Neural crest cell (in vitro differentiated cells): Measurements from ENCODE around the gene UNC13A. TPM values are rescaled to one million over a fixed set of nuclear protein-coding genes. Genes with fewer than 3 reads are reported as not detected.

Experiments
- DNase-seq: peaks from one replicate; pipeline ENCODE4 v3.0.0; 2021; ENCODE audit warnings: low read depth, mixed read lengths, low spot score
- H3K27ac Mint-ChIP-seq: one replicate; pipeline ENCODE4 v1.8.0; 2021; ENCODE audit warnings: mild to moderate bottlenecking, mixed read lengths; ENCODE audit not compliant: unreplicated experiment
- H3K27me3 Mint-ChIP-seq: 2 replicates; pipeline ENCODE4 v1.8.0; 2021; ENCODE audit warnings: low read depth, mild to moderate bottlenecking, mixed read lengths
- H3K36me3 Mint-ChIP-seq: 2 replicates; pipeline ENCODE4 v1.8.0; 2021; ENCODE audit warnings: low read depth, mild to moderate bottlenecking, mixed read lengths
- H3K4me1 Mint-ChIP-seq: 2 replicates; pipeline ENCODE4 v1.8.0; 2021; ENCODE audit warnings: mixed read lengths
- H3K4me3 Mint-ChIP-seq: one replicate; pipeline ENCODE4 v1.8.0; 2021; ENCODE audit warnings: mild to moderate bottlenecking, mixed read lengths
- H3K9me3 Mint-ChIP-seq: 2 replicates; pipeline ENCODE4 v1.8.0; 2021; ENCODE audit warnings: mixed read lengths
- CTCF ChIP-seq: fragments of 200-600 bp; sonication (generic); conservative IDR thresholded peaks from 2 replicates; pipeline ENCODE4 v1.5.0; 2021; ENCODE audit warnings: antibody characterized with exemption, mild to moderate bottlenecking
- total RNA-seq: library from RNA; stranded (reverse); gene quantifications from 2 replicates; pipeline ENCODE4 v1.2.1, GENCODE V29; 2021

Gene UNC13A
- total RNA-seq, 1 donor from 2014 or later: 6.4 TPM

GRCh38 chr19:17579661-17580244, 108.4 kb downstream of the UNC13A start:
- DNase-seq: peak; percentile 55
- Mint-ChIP-seq H3K27ac (no peak overlapping the region), H3K9me3 (no peaks in the 10 kb centered on the region), H3K4me3 (no peak overlapping the region), H3K36me3 (peaks cover 12% of the 10 kb centered on the region), H3K27me3 (no peaks in the 10 kb centered on the region), H3K4me1 (peaks cover 8% of the 10 kb centered on the region)
- no peak for TF ChIP-seq CTCF

- TF ChIP-seq CTCF: no peak
- H3K36me3 Mint-ChIP-seq: peaks cover 15% of the 10 kb centered on the region
- no peaks in the 10 kb centered on the region for H3K27me3 Mint-ChIP-seq
- peaks cover 8% of the 10 kb centered on the region for H3K4me1 Mint-ChIP-seq
- H3K4me3 Mint-ChIP-seq: no peak overlapping the region
- H3K27ac Mint-ChIP-seq: no peak overlapping the region
- DNase-seq: no peak
- no peaks in the 10 kb centered on the region for H3K9me3 Mint-ChIP-seq
Measured at GRCh38 chr19:17577457-17578097, 110.6 kb downstream of the UNC13A start.

GRCh38 chr19:17576758-17577456, 111.2 kb downstream of the UNC13A start:
- Mint-ChIP-seq H3K4me3 (no peak overlapping the region), H3K36me3 (peaks cover 16% of the 10 kb centered on the region), H3K4me1 (peaks cover 8% of the 10 kb centered on the region), H3K27me3 (no peaks in the 10 kb centered on the region), H3K27ac (no peak overlapping the region), H3K9me3 (no peaks in the 10 kb centered on the region)
- DNase-seq: peak; percentile 54
- TF ChIP-seq CTCF: no peak

GRCh38 chr19:17575871-17576757, 112.0 kb downstream of the UNC13A start:
- no peak for TF ChIP-seq CTCF
- H3K9me3 Mint-ChIP-seq: no peaks in the 10 kb centered on the region
- H3K27me3 Mint-ChIP-seq: no peaks in the 10 kb centered on the region
- no peak for DNase-seq
- H3K4me1 Mint-ChIP-seq: peaks cover 8% of the 10 kb centered on the region
- no peak overlapping the region for H3K27ac Mint-ChIP-seq
- H3K4me3 Mint-ChIP-seq: no peak overlapping the region
- H3K36me3 Mint-ChIP-seq: peaks cover 16% of the 10 kb centered on the region

GRCh38 chr19:17572638-17573037, 115.5 kb downstream of the UNC13A start:
- Mint-ChIP-seq H3K4me3 (no peak overlapping the region), H3K36me3 (peaks cover 10% of the 10 kb centered on the region), H3K9me3 (no peaks in the 10 kb centered on the region), H3K4me1 (no peaks in the 10 kb centered on the region), H3K27ac (peak overlapping the region; percentile 35), H3K27me3 (no peaks in the 10 kb centered on the region)
- no peak for DNase-seq
- no peak for TF ChIP-seq CTCF
